ENCODE results near the gene OS9. TPM values are rescaled to one million over a fixed set of nuclear protein-coding genes. Genes with fewer than 3 reads are reported as not detected.
"Not testable (repeated sequence)": the region's sequence is repeated elsewhere in the genome, so short reads cannot be mapped to it uniquely, and the experiment has no call there.

OS9 gene, protein sequence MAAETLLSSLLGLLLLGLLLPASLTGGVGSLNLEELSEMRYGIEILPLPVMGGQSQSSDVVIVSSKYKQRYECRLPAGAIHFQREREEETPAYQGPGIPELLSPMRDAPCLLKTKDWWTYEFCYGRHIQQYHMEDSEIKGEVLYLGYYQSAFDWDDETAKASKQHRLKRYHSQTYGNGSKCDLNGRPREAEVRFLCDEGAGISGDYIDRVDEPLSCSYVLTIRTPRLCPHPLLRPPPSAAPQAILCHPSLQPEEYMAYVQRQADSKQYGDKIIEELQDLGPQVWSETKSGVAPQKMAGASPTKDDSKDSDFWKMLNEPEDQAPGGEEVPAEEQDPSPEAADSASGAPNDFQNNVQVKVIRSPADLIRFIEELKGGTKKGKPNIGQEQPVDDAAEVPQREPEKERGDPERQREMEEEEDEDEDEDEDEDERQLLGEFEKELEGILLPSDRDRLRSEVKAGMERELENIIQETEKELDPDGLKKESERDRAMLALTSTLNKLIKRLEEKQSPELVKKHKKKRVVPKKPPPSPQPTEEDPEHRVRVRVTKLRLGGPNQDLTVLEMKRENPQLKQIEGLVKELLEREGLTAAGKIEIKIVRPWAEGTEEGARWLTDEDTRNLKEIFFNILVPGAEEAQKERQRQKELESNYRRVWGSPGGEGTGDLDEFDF
- 117 and 142 TPM in 2 replicates for total RNA-seq (2012; rRNA removed)

DNA sequence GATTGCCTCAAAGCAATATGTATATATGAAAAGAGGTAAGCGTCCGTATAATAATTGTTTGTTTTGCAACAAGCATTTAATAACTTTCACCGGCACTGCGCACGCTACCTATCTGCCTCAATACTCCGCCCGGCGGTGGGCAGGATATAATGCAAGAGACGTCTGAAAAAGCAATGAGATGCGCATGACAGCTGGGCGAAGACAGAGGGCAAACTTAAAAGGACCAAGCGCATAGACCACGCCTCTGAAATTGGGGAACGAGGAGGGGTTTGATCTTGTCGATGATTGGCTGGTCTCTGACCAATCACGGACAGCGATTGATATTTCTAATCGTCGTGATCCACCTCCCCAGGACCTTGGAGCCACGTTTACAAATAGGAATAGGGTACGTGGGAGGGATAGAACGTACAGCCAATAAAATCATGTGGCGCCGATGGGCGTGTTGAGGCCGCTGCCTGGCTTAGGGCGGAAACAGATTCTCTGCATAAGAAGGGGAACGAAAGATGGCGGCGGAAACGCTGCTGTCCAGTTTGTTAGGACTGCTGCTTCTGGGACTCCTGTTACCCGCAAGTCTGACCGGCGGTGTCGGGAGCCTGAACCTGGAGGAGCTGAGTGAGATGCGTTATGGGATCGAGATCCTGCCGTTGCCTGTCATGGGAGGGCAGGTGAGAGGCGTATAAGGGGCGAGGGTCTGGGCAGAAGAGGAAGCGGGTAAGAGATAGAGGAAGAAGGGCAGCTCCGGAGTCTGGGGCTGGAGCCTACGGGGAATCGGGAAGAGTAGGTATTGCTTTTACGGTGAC is at the start of gene OS9:
OS9 (plus strand) TSS at position 474 of the 800 bp plus-strand sequence; CDS start at position 504, 30 bp downstream.
- Histone ChIP-seq H3K4me3 (ENCODE audit: low read length) (peak within 1 kb of the TSS; percentile 87), H3K9me3 (replicated peaks; ENCODE audit: low read length) (no peaks in the 10 kb centered on the region), H3K9ac (ENCODE audit: low read depth, low read length) (peak within 1 kb of the TSS; percentile 90), H3K4me1 (ENCODE audit: control insufficient read depth, insufficient read depth, low read length) (peaks cover 7% of the 10 kb centered on the region), H3K4me2 (ENCODE audit: low read length) (peak within 1 kb of the TSS; percentile 97), H3K27me3 (ENCODE audit: control insufficient read depth, insufficient read depth, low read length) (peaks cover 3% of the 10 kb centered on the region), H3K36me3 (ENCODE audit: insufficient read depth, low read length) (peaks cover 23% of the 10 kb centered on the region)

DNA sequence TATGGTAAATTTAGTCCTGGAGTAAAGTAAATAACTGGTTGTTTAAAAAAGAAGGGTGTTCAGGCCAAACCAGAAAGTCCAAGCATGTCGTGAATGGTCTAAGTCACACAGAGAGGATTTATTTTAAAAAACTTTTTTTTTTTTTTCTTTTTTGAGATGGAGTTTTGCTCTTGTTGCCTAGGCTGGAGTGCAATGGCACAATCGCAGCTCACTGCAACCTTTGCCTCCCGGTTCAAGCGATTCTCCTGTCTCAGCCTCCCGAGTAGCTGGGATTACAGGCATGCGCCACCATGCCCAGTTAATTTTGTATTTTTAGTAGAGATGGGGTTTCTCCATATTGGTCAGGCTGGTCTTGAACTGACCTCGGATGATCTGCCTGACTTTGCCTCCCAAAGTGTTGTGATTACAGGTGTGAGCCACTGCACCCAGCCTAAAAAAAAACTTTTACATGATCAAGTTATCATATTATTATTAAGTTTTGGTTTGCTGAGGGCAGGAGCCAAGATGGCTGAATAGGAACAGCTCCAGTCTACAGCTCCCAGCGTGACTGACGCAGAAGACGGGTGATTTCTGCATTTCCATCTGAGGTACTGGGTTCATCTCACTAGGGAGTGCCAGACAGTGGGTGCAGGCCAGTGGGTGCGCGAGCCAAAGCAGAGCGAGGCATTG is 47.8 kb upstream of the OS9 start:
- not testable (repeated sequence) for H3K9ac ChIP-seq (ENCODE audit: low read depth, low read length); H3K9me3 ChIP-seq (replicated peaks; ENCODE audit: low read length); H3K4me1 ChIP-seq (ENCODE audit: control insufficient read depth, insufficient read depth, low read length); H3K4me3 ChIP-seq (ENCODE audit: low read length); H3K4me2 ChIP-seq (ENCODE audit: low read length); H3K36me3 ChIP-seq (ENCODE audit: insufficient read depth, low read length)
- H3K27me3 ChIP-seq (ENCODE audit: control insufficient read depth, insufficient read depth, low read length) = peaks cover 11% of the 10 kb centered on the region

DNA sequence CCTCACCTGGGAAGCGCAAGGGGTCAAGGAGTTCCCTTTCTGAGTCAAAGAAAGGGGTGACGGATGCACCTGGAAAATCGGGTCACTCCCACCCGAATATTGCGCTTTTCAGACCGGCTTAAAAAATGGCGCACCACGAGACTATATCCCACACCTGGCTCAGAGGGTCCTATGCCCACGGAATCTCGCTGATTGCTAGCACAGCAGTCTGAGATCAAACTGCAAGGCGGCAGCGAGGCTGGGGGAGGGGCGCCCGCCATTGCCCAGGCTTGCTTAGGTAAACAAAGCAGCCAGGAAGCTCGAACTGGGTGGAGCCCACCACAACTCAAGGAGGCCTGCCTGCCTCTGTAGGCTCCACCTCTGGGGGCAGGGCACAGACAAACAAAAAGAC is 47.3 kb upstream of the OS9 start:
- not testable (repeated sequence) for H3K27me3 ChIP-seq (ENCODE audit: control insufficient read depth, insufficient read depth, low read length); H3K4me1 ChIP-seq (ENCODE audit: control insufficient read depth, insufficient read depth, low read length); H3K9ac ChIP-seq (ENCODE audit: low read depth, low read length); H3K4me3 ChIP-seq (ENCODE audit: low read length); H3K36me3 ChIP-seq (ENCODE audit: insufficient read depth, low read length); H3K9me3 ChIP-seq (replicated peaks; ENCODE audit: low read length); H3K4me2 ChIP-seq (ENCODE audit: low read length)

DNA sequence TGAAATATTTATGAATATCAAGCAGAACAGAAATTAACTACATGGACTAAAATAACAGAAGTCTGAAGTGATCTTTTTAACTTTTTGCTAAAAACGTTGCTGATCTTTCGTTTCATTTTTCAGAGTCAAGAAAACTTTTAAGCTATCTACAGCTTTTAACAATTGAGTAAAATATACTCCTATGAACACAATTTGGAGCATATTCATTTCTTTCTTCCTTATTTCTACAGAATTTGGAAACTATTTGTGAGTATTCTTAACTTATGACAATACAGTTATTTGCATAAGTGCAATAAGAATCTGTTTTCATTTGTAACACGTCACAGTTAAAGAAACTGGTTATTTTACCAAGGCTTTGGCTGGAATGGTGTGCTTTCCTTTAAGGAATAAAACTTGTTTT is 39.9 kb upstream of the OS9 start:
- H3K27me3 ChIP-seq (ENCODE audit: control insufficient read depth, insufficient read depth, low read length) = no peaks in the 10 kb centered on the region
- H3K36me3 ChIP-seq (ENCODE audit: insufficient read depth, low read length) = no peaks in the 10 kb centered on the region
- no peaks in the 10 kb centered on the region for H3K4me1 ChIP-seq (ENCODE audit: control insufficient read depth, insufficient read depth, low read length)
- H3K4me3 ChIP-seq (ENCODE audit: low read length) = no peak overlapping the region
- H3K9ac ChIP-seq (ENCODE audit: low read depth, low read length) = no peak overlapping the region
- no peak overlapping the region for H3K4me2 ChIP-seq (ENCODE audit: low read length)
- no peaks in the 10 kb centered on the region for H3K9me3 ChIP-seq (replicated peaks; ENCODE audit: low read length)

DNA sequence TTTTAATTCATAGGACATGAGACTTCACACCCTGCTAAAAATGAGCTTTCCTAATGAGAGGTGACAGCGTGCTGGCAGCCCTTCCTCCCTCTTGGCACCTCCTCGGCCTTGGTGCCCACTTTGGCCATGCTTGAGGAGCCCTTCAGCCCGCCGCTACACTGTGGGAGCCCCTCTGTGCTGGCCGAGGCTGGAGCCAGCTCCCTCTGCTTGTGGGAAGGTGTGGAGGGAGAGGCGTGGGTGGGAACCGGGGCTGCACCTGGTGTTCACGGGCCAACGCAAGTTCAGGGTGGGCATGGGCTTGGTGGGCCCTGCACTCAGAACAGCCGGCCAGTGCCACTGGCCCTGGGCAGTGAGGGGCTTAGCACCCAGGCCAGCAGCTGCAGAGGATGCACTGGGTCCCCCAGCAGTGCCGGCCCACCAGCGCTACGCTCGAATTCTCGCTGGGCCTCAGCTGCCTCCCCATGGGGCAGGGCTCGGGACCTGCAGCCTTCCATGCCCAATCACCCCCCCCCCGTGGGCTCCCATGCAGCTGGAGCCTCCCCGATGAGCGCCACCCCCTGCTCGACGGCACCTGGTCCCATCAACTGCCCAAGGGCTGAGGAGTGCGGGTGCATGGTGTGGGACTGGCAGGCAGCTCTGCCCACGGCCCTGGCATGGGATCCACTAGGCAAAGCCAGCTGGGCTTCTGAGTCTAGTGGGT is 38.2 kb upstream of the OS9 start:
- Histone ChIP-seq H3K4me1 (ENCODE audit: control insufficient read depth, insufficient read depth, low read length) (no peaks in the 10 kb centered on the region), H3K9me3 (replicated peaks; ENCODE audit: low read length) (no peaks in the 10 kb centered on the region), H3K27me3 (ENCODE audit: control insufficient read depth, insufficient read depth, low read length) (no peaks in the 10 kb centered on the region), H3K4me2 (ENCODE audit: low read length) (no peak overlapping the region), H3K36me3 (ENCODE audit: insufficient read depth, low read length) (no peaks in the 10 kb centered on the region), H3K9ac (ENCODE audit: low read depth, low read length) (no peak overlapping the region), H3K4me3 (ENCODE audit: low read length) (no peak overlapping the region)

DNA sequence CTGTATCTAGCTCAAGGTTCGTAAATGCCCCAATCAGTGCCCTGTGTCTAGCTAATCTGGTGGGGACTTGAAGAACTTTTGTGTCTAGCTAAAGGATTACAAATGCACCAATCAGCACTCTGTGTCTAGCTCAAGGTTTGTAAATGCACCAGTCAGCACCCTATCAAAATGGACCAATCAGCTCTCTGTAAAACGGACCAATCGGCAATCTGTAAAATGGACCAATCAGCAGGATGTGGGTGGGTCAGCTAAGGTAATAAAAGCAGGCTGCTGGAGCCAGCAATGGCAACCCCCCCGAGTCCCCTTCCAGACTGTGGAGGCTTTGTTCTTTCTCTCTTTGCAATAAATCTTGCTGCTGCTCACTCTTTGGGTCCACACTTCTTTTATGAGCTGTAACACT is 37.5 kb upstream of the OS9 start:
- not testable (repeated sequence) for H3K4me1 ChIP-seq (ENCODE audit: control insufficient read depth, insufficient read depth, low read length); H3K27me3 ChIP-seq (ENCODE audit: control insufficient read depth, insufficient read depth, low read length); H3K36me3 ChIP-seq (ENCODE audit: insufficient read depth, low read length); H3K4me3 ChIP-seq (ENCODE audit: low read length); H3K9me3 ChIP-seq (replicated peaks; ENCODE audit: low read length); H3K4me2 ChIP-seq (ENCODE audit: low read length); H3K9ac ChIP-seq (ENCODE audit: low read depth, low read length)

DNA sequence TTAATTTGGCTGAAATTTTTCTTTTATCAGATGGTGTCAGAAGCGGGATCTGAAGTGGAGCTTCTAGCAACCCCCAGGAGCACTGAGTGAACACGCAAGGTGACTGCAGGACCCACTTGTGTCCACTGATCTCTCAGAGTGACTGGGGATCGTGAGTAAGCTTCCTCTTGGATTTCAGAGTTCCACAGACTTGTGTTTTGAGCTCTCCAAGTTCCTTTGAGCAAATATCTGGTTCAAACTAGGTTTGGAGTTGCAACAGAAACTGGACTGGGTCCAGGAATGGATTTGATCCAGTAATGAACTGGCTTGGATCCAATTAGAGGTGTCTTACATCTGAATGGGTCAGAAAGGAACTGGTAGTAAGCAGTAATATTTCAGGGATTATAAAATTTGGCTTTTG is 36.2 kb upstream of the OS9 start:
- no peak overlapping the region for H3K4me3 ChIP-seq (ENCODE audit: low read length)
- peaks cover 5% of the 10 kb centered on the region for H3K9me3 ChIP-seq (replicated peaks; ENCODE audit: low read length)
- H3K4me2 ChIP-seq (ENCODE audit: low read length) = no peak overlapping the region
- H3K27me3 ChIP-seq (ENCODE audit: control insufficient read depth, insufficient read depth, low read length) = no peaks in the 10 kb centered on the region
- H3K4me1 ChIP-seq (ENCODE audit: control insufficient read depth, insufficient read depth, low read length) = no peaks in the 10 kb centered on the region
- H3K36me3 ChIP-seq (ENCODE audit: insufficient read depth, low read length) = no peaks in the 10 kb centered on the region
- no peak overlapping the region for H3K9ac ChIP-seq (ENCODE audit: low read depth, low read length)

DNA sequence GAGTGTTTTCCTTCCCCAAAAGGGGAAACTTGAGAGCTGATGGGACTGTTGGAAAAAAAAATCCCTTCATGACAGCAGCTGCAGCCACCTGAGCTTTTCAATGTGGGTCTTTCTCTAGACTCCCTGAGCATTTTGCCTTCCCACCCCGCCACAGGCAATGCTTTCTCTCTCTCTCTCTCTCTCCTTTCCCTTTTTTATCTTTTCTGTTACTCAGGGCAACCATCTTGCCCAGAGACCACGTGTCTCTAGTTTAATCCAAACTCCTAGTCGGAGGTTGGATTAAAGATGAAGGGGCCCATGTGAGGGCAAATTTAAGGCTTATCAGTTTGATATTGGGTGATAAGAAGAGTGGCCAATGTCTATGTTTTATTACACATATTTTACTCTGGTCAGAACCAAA is 35.0 kb upstream of the OS9 start:
- H3K36me3 ChIP-seq (ENCODE audit: insufficient read depth, low read length) = no peaks in the 10 kb centered on the region

DNA sequence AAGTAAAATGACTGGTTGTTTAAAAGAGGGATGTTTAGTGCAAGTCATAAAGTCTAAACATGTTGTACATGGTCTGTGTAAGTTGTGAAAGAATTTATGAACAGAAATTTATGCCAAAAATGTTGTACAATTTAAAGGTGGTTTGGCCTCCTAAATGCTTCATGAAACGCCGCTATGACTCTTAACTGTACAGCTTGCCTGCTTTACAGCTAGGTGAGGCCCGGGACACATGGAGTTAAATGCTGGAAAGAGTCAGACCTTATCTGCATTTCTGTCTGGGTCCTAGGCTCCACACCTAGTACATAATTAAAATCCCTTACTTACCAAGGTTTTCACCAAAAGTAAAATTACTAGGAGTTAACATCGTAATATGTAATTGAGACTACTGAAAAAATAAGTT is 32.6 kb upstream of the OS9 start:
- Histone ChIP-seq H3K4me2 (ENCODE audit: low read length) (no peak overlapping the region), H3K36me3 (ENCODE audit: insufficient read depth, low read length) (no peaks in the 10 kb centered on the region), H3K9ac (ENCODE audit: low read depth, low read length) (no peak overlapping the region), H3K27me3 (ENCODE audit: control insufficient read depth, insufficient read depth, low read length) (no peaks in the 10 kb centered on the region), H3K4me1 (ENCODE audit: control insufficient read depth, insufficient read depth, low read length) (no peaks in the 10 kb centered on the region), H3K9me3 (replicated peaks; ENCODE audit: low read length) (peaks cover 5% of the 10 kb centered on the region), H3K4me3 (ENCODE audit: low read length) (no peak overlapping the region)

More for the DNA sequence above, 35.0 kb upstream of the OS9 start:
- Histone ChIP-seq H3K27me3 (ENCODE audit: control insufficient read depth, insufficient read depth, low read length) (no peaks in the 10 kb centered on the region), H3K4me3 (ENCODE audit: low read length) (no peak overlapping the region), H3K9me3 (replicated peaks; ENCODE audit: low read length) (peaks cover 5% of the 10 kb centered on the region), H3K9ac (ENCODE audit: low read depth, low read length) (no peak overlapping the region), H3K4me2 (ENCODE audit: low read length) (no peak overlapping the region), H3K4me1 (ENCODE audit: control insufficient read depth, insufficient read depth, low read length) (no peaks in the 10 kb centered on the region)

DNA sequence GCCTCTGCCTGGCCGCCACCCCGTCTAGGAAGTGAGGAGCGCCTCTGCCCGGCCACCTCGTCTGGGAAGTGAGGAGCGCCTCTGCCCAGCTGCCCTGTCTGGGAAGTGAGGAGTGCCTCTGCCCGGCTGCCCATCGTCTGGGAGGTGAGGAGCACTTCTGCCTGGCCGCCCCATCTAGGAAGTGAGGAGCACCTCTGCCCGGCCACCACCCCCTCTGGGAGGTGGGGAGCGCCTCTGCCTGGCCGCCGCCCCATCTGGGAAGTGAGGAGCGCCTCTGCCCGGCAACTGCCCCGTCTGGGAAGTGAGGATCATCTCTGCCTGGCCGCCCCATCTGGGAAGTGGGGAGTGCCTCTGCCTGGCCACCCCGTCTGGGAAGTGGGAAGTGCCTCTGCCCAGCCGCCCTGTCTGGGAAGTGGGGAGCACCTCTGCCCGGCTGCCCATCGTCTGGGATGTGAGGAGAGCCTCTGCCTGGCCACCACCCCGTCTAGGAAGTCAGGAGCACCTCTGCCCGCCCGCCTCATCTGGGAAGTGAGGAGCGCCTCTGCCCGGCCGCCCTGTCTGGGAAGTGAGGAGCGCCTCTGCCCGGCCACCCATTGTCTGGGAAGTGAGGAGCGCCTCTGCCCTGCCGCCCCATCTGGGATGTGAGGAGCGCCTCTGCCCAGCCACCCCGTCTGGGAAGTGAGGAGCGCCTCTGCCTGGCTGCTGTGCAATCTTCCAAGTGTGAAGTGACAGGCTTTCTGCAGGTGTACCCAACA is 28.7 kb upstream of the OS9 start:
- not testable (repeated sequence) for H3K9ac ChIP-seq (ENCODE audit: low read depth, low read length); H3K36me3 ChIP-seq (ENCODE audit: insufficient read depth, low read length); H3K9me3 ChIP-seq (replicated peaks; ENCODE audit: low read length); H3K4me3 ChIP-seq (ENCODE audit: low read length); H3K4me1 ChIP-seq (ENCODE audit: control insufficient read depth, insufficient read depth, low read length); H3K27me3 ChIP-seq (ENCODE audit: control insufficient read depth, insufficient read depth, low read length); H3K4me2 ChIP-seq (ENCODE audit: low read length)

Measured in skeletal muscle satellite cell (primary cell).